ENCODE measurements around the gene XKR8. TPM values are rescaled to one million over a fixed set of nuclear protein-coding genes. Genes with fewer than 3 reads are reported as not detected.

XKR8 gene
- total RNA-seq, 2 experiments from 2014 or later = 0.38 to 2.3 TPM

DNA sequence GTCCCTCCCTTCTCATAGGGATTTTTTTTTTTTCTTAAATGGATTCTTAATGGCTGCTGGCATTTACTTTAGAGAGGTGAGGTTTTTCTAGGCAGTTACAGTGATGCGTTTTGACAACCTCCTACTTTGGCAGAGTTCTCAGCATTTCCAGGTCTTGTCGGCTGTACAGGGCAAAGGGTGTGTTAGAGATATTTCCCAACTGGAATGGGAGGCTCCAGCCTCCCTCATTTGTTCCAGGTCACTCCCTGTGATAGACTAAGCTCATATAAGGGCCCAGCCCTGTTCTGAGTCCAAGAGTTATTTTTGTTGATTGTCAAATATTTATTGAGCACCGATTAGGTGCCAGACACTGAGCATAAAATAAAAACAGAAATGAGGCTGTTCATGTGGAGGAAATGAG is 7.6 kb upstream of the XKR8 start:
- Histone ChIP-seq H3K36me3 (ENCODE audit: insufficient read depth, low read length) (no peaks in the 10 kb centered on the region), H3K27ac (ENCODE audit: low read depth, low read length, poor library complexity, severe bottlenecking) (no peak overlapping the region), H3K9me3 (ENCODE audit: low read length) (no peaks in the 10 kb centered on the region), H3K79me2 (ENCODE audit: insufficient read depth, low read depth, low read length) (no peaks in the 10 kb centered on the region), H3K4me3 (ENCODE audit: low read depth, low read length, poor library complexity, severe bottlenecking) (no peak overlapping the region), H3K4me1 (ENCODE audit: insufficient read depth, low read length, poor library complexity, severe bottlenecking) (no peaks in the 10 kb centered on the region), H2AFZ (ENCODE audit: low read length) (no peak overlapping the region), H3K9me2 (ENCODE audit: insufficient read depth, low read length) (no peaks in the 10 kb centered on the region), H4K20me1 (ENCODE audit: insufficient read depth, low read length) (no peaks in the 10 kb centered on the region), H3K4me2 (ENCODE audit: low read length) (no peak overlapping the region)
- DNase-seq (ENCODE audit: low spot score) = no peak
- TF ChIP-seq, protein P1, sequence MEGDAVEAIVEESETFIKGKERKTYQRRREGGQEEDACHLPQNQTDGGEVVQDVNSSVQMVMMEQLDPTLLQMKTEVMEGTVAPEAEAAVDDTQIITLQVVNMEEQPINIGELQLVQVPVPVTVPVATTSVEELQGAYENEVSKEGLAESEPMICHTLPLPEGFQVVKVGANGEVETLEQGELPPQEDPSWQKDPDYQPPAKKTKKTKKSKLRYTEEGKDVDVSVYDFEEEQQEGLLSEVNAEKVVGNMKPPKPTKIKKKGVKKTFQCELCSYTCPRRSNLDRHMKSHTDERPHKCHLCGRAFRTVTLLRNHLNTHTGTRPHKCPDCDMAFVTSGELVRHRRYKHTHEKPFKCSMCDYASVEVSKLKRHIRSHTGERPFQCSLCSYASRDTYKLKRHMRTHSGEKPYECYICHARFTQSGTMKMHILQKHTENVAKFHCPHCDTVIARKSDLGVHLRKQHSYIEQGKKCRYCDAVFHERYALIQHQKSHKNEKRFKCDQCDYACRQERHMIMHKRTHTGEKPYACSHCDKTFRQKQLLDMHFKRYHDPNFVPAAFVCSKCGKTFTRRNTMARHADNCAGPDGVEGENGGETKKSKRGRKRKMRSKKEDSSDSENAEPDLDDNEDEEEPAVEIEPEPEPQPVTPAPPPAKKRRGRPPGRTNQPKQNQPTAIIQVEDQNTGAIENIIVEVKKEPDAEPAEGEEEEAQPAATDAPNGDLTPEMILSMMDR (conservative IDR thresholded peaks at IDR 0.05; ENCODE audit: low read length) = no peak
- no peak for TF ChIP-seq EZH2phosphoT487 (IDR thresholded peaks at IDR 0.05; ENCODE audit: borderline replicate concordance, low read depth, low read length)
- intact Hi-C loops (cut with micrococcal nuclease; ENCODE audit: unreplicated experiment) = no loop called here
- BruUV-seq (replicated peaks) = no TSS peak
- ChIA-PET CTCF (ENCODE audit: unreplicated experiment) (no interaction called here), POLR2A (interaction anchor here (1.0 kb wide), 1 partner anchor 105 kb away, joined by 4 read pairs; no protein-coding TSS in a partner anchor)

DNA sequence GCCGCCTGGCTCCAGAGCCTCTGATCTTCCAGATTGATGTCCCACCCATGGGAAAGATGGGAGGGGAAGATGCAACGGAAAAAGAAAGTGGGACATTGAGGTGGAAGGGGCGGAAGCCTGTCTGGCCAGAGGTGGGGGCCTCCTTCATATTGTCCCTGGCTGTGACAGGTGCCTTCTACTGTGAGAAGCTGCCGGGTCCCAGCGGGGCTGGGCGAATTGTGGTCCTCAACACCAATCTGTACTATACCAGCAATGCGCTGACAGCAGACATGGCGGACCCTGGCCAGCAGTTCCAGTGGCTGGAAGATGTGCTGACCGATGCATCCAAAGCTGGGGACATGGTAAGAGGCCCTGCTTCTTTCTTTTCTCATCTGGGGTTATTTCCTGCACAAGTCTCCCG is 5.6 kb upstream of the XKR8 start:
- no peaks in the 10 kb centered on the region for H3K4me1 ChIP-seq (ENCODE audit: insufficient read depth, low read length, poor library complexity, severe bottlenecking)
- TF ChIP-seq EZH2phosphoT487 (IDR thresholded peaks at IDR 0.05; ENCODE audit: borderline replicate concordance, low read depth, low read length) = no peak
- TF ChIP-seq, protein P1 (conservative IDR thresholded peaks at IDR 0.05; ENCODE audit: low read length) = no peak
- no peaks in the 10 kb centered on the region for H4K20me1 ChIP-seq (ENCODE audit: insufficient read depth, low read length)
- H3K9me2 ChIP-seq (ENCODE audit: insufficient read depth, low read length) = no peaks in the 10 kb centered on the region
- H3K9me3 ChIP-seq (ENCODE audit: low read length) = no peaks in the 10 kb centered on the region
- H2AFZ ChIP-seq (ENCODE audit: low read length) = no peak overlapping the region
- no TSS peak for BruUV-seq (replicated peaks)
- H3K79me2 ChIP-seq (ENCODE audit: insufficient read depth, low read depth, low read length) = no peaks in the 10 kb centered on the region
- DNase-seq (ENCODE audit: low spot score) = no peak
- intact Hi-C loops (cut with micrococcal nuclease; ENCODE audit: unreplicated experiment) = no loop called here
- no peak overlapping the region for H3K27ac ChIP-seq (ENCODE audit: low read depth, low read length, poor library complexity, severe bottlenecking)
- no peak overlapping the region for H3K4me3 ChIP-seq (ENCODE audit: low read depth, low read length, poor library complexity, severe bottlenecking)
- ChIA-PET CTCF (ENCODE audit: unreplicated experiment) (no interaction called here), POLR2A (no interaction called here)
- H3K4me2 ChIP-seq (ENCODE audit: low read length) = no peak overlapping the region
- H3K36me3 ChIP-seq (ENCODE audit: insufficient read depth, low read length) = no peaks in the 10 kb centered on the region

DNA sequence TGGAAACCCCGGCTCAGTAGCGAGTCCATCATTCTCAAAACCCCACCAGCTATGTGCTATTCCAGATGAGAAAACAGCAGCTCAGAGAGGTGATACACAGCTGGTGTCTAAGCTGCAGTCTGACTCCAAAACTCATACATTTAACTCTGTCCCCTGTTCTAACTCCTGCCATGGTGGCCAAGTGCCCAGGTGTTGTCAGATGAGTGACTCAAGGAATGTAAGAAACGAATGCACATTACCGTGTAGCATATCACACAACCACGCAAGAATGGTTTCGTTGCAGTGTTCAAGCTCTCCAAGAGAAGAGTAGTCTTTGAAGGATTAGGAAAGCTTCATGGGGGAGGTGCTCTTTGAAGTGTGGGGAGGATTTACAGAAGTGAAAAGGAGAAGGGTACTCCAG is 4.7 kb upstream of the XKR8 start:
- TF ChIP-seq, protein P1 (conservative IDR thresholded peaks at IDR 0.05; ENCODE audit: low read length) = no peak
- no peak for TF ChIP-seq EZH2phosphoT487 (IDR thresholded peaks at IDR 0.05; ENCODE audit: borderline replicate concordance, low read depth, low read length)
- POLR2A ChIA-PET = interaction anchor here (0.6 kb wide), 1 partner anchor 421 kb away, joined by 5 read pairs; no protein-coding TSS in a partner anchor

More for the DNA sequence above, 4.7 kb upstream of the XKR8 start:
- Histone ChIP-seq H3K36me3 (ENCODE audit: insufficient read depth, low read length) (no peaks in the 10 kb centered on the region), H3K9me3 (ENCODE audit: low read length) (no peaks in the 10 kb centered on the region), H3K27ac (ENCODE audit: low read depth, low read length, poor library complexity, severe bottlenecking) (no peak overlapping the region), H3K9me2 (ENCODE audit: insufficient read depth, low read length) (no peaks in the 10 kb centered on the region), H3K79me2 (ENCODE audit: insufficient read depth, low read depth, low read length) (no peaks in the 10 kb centered on the region), H2AFZ (ENCODE audit: low read length) (no peak overlapping the region), H4K20me1 (ENCODE audit: insufficient read depth, low read length) (no peaks in the 10 kb centered on the region), H3K4me2 (ENCODE audit: low read length) (no peak overlapping the region), H3K4me1 (ENCODE audit: insufficient read depth, low read length, poor library complexity, severe bottlenecking) (peaks cover 6% of the 10 kb centered on the region), H3K4me3 (ENCODE audit: low read depth, low read length, poor library complexity, severe bottlenecking) (no peak overlapping the region)
- intact Hi-C loops (cut with micrococcal nuclease; ENCODE audit: unreplicated experiment) = no loop called here
- no TSS peak for BruUV-seq (replicated peaks)
- CTCF ChIA-PET (ENCODE audit: unreplicated experiment) = no interaction called here
- no peak for DNase-seq (ENCODE audit: low spot score)
